ENCODE results near the gene DNAH14. TPM values are rescaled to one million over a fixed set of nuclear protein-coding genes. Genes with fewer than 3 reads are reported as not detected.
"Not testable (repeated sequence)": the region's sequence is repeated elsewhere in the genome, so short reads cannot be mapped to it uniquely, and the experiment has no call there.

The DNAH14 gene
- total RNA-seq, 2 experiments from 2014 or later: 1.8 to 2.3 TPM

DNA sequence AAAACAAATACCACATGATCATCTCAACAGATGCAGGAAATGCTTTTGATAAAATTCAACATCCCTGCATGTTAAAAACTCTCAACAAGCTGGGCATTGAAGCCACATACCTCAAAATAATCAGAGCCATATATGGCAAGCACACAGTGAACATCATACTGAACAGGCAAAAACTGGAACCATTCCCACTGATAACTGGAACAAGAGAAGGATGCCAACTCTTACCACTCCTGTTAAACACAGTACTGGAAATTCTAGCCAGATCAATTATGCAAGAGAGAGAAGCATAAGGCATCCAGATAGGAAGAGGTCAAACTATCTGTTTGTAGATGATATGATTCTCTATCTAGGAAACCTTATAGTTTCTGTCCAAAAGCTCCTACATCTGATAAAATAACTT, 91.6 kb downstream of the DNAH14 start:
- intact Hi-C loops (cut with micrococcal nuclease): no loop called here
- no peaks in the 10 kb centered on the region for H3K36me3 Mint-ChIP-seq (ENCODE audit: low read depth)
- ChIA-PET CTCF (no interaction called here), POLR2A (no interaction called here)
- ATAC-seq (no peak), DNase-seq (no peak)
- H3K4me3 Mint-ChIP-seq: no peak overlapping the region
- no peak for TF ChIP-seq CTCF (IDR thresholded peaks at IDR 0.05)
- no peak overlapping the region for H3K27ac Mint-ChIP-seq
- H3K9me3 Mint-ChIP-seq: peaks cover 3% of the 10 kb centered on the region
- H3K4me1 Mint-ChIP-seq (ENCODE audit: low read depth): no peaks in the 10 kb centered on the region
- H3K27me3 Mint-ChIP-seq: peaks cover 7% of the 10 kb centered on the region

DNA sequence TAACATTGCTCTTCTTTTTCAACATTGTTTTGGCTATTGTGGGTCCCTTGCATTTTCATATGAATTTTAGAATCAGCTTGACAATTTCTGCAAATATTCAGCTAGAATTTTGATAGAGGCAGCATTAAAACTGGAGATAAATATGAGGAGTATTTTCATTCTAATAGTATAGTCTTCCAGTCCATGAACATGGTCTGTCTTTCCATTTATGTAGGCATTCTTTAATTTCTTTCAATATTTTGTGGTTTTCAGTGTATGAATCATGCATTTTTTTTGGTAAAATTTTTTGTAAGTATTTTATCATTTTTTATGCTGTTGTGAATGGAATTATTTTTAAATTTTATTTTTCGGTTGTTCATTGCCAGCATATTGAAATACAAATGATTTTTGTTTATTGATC, 97.2 kb downstream of the DNAH14 start:
- Mint-ChIP-seq H3K27me3 (peaks cover 2% of the 10 kb centered on the region), H3K36me3 (ENCODE audit: low read depth) (no peaks in the 10 kb centered on the region), H3K9me3 (no peaks in the 10 kb centered on the region), H3K4me3 (no peak overlapping the region), H3K4me1 (ENCODE audit: low read depth) (no peaks in the 10 kb centered on the region), H3K27ac (no peak overlapping the region)
- POLR2A ChIA-PET: no interaction called here
- no peak for DNase-seq
- intact Hi-C loops (cut with micrococcal nuclease): no loop called here
- no peak for TF ChIP-seq CTCF (IDR thresholded peaks at IDR 0.05)
- CTCF ChIA-PET: no interaction called here
- ATAC-seq: no peak

GRCh38 chr1:225036441-225036840, 107.0 kb downstream of the DNAH14 start:
- H3K27me3 Mint-ChIP-seq; H3K36me3 Mint-ChIP-seq (ENCODE audit: low read depth); H3K9me3 Mint-ChIP-seq; CTCF ChIA-PET; H3K4me3 Mint-ChIP-seq; H3K4me1 Mint-ChIP-seq (ENCODE audit: low read depth); intact Hi-C loops (cut with micrococcal nuclease); POLR2A ChIA-PET; H3K27ac Mint-ChIP-seq; ATAC-seq; DNase-seq: not testable (repeated sequence)

DNA sequence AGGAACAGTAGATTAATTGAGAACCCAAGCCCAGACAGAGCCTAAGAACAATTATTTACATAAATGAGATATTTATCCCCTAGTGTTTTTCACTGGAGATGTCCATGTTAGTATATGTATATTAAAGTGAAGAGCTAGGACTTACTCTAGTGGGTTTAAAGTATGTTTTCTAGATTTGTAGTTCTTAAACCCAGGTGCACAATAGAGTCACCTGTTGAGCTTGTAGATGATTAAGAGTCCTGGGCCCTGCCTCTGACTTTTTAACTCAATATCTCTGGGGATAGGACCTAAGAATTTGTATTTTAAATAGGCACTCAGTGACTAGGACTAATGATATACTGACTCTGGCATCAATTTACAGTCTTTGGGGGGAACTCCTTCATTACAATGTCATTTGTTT, 112.8 kb downstream of the DNAH14 start:
- Mint-ChIP-seq H3K36me3 (ENCODE audit: low read depth) (no peaks in the 10 kb centered on the region), H3K4me1 (ENCODE audit: low read depth) (no peaks in the 10 kb centered on the region), H3K27me3 (no peaks in the 10 kb centered on the region), H3K4me3 (no peak overlapping the region), H3K9me3 (no peaks in the 10 kb centered on the region), H3K27ac (no peak overlapping the region)
- POLR2A ChIA-PET: no interaction called here
- intact Hi-C loops (cut with micrococcal nuclease): no loop called here
- TF ChIP-seq CTCF (IDR thresholded peaks at IDR 0.05): no peak
- ATAC-seq (no peak), DNase-seq (no peak)
- CTCF ChIA-PET: interaction anchor here (1.1 kb wide), 1 partner anchor 9 kb away, joined by 3 read pairs; no protein-coding TSS in a partner anchor

DNA sequence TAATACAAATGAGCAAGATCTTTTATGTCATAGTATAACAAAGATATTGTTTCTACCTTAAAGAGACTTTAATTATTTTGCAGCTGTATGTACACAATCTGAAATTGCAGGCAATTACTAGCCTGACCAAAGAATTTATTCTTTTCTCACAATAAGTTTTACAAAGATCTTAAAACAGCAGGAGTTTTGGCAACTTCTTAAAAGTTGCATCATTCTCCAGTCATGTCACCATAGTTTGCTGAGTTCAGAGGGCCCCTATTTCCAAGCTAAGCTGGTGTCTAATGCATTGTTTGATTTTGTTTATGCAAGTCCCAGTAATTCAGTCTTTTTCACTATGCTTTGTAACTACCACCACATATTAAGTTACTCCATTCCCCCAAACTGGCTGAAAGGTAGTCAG, 114.8 kb downstream of the DNAH14 start:
- H3K36me3 Mint-ChIP-seq (ENCODE audit: low read depth): no peaks in the 10 kb centered on the region
- intact Hi-C loops (cut with micrococcal nuclease): no loop called here
- no peak for ATAC-seq
- H3K4me1 Mint-ChIP-seq (ENCODE audit: low read depth): no peaks in the 10 kb centered on the region
- ChIA-PET CTCF (no interaction called here), POLR2A (no interaction called here)
- H3K27me3 Mint-ChIP-seq: no peaks in the 10 kb centered on the region
- H3K4me3 Mint-ChIP-seq: no peak overlapping the region
- no peak overlapping the region for H3K27ac Mint-ChIP-seq
- TF ChIP-seq CTCF (IDR thresholded peaks at IDR 0.05): no peak
- no peak for DNase-seq
- H3K9me3 Mint-ChIP-seq: no peaks in the 10 kb centered on the region

DNA sequence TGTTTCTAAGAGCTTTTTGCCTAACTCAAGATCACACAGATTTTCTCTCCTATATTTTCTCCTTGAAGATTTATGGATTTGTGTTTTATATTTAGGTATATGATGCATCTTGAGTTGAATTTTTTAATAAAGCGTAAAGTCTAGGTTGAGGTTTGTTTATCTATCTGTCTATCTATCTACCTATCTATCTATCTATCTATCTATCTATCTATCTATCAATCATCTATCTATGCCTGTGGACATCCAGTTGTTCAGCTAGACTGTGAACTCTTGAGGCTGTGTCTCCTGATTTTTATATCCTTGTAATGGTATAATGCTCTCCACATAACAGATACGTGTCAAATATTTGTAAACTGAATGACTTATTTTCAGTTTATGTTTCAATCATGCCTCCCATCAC, 120.1 kb downstream of the DNAH14 start:
- ChIA-PET POLR2A (no interaction called here), CTCF (no interaction called here)
- Mint-ChIP-seq H3K27me3 (peaks cover 2% of the 10 kb centered on the region), H3K9me3 (no peaks in the 10 kb centered on the region), H3K36me3 (ENCODE audit: low read depth) (no peaks in the 10 kb centered on the region), H3K4me1 (ENCODE audit: low read depth) (no peaks in the 10 kb centered on the region), H3K27ac (no peak overlapping the region), H3K4me3 (no peak overlapping the region)
- intact Hi-C loops (cut with micrococcal nuclease): no loop called here
- TF ChIP-seq CTCF (IDR thresholded peaks at IDR 0.05): no peak
- ATAC-seq (no peak), DNase-seq (no peak)
